ENCODE data around the gene PRTG. TPM values are rescaled to one million over a fixed set of nuclear protein-coding genes. Genes with fewer than 3 reads are reported as not detected.

The PRTG gene
- total RNA-seq, 4 donors from 2014 or later, result 1.8 to 6.8 (median 2.9) TPM

DNA sequence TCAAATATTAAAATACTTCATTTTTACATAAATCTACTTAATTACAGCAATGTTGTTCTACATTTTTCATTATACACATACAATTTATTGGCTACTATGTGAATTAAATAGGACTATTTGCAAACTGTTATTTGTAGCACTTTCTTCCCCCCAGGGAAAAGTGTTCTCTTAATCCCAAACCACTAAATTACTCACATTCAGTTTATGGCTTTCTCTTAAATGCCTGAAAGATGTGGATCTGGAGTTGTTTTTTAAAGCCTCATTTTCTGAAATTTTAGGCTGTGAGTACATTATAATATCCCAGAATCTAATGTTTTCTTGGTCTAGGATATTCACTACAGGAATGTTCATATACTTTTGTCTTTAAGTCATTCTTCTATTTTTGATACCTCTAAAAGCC is 32.7 kb downstream of the PRTG start:
- ATAC-seq (ENCODE audit: low FRiP score) (no peak), DNase-seq (ENCODE audit: low spot score) (no peak)
- TF ChIP-seq, protein P1, sequence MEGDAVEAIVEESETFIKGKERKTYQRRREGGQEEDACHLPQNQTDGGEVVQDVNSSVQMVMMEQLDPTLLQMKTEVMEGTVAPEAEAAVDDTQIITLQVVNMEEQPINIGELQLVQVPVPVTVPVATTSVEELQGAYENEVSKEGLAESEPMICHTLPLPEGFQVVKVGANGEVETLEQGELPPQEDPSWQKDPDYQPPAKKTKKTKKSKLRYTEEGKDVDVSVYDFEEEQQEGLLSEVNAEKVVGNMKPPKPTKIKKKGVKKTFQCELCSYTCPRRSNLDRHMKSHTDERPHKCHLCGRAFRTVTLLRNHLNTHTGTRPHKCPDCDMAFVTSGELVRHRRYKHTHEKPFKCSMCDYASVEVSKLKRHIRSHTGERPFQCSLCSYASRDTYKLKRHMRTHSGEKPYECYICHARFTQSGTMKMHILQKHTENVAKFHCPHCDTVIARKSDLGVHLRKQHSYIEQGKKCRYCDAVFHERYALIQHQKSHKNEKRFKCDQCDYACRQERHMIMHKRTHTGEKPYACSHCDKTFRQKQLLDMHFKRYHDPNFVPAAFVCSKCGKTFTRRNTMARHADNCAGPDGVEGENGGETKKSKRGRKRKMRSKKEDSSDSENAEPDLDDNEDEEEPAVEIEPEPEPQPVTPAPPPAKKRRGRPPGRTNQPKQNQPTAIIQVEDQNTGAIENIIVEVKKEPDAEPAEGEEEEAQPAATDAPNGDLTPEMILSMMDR (IDR thresholded peaks at IDR 0.05), result no peak

DNA sequence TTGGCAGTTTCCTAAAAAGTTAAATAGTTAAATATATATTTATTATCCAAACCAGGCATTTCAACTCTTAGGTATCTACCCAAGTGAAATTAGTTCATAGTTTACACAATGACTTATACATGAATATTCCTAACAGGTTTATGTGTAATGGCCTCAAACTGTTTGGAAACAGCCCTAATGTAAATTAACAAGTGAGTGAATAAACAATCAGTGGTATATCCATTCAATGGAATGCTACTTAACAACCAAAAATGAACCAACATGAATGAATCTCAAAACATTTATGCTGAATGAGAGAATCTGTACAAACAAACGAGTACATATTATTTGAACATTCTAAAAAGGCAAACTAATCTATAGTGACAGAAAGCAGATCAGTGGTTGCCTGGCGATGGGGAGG is 33.5 kb downstream of the PRTG start:
- ATAC-seq (ENCODE audit: low FRiP score), result no peak
- TF ChIP-seq, protein P1 (IDR thresholded peaks at IDR 0.05), result no peak
- no peak for DNase-seq (ENCODE audit: low spot score)

DNA sequence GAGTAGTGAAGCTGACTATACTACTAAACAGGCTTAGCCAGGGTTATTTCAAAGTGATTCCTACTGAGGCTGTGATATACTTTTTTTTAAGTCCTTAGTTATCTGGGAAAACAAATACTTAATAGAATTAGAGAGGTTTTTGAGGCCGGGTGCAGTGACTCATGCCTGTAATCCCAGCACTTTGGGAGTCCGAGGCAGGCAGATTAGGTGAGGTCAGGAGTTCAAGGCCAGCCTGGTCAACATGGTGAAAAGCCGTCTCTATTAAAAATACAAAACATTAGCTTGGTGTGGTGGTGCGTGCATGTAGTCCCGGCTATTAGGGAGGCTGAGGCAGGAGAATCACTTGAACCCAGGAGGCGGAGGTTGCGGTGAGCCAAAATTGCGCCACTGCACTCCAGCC is 34.2 kb downstream of the PRTG start:
- TF ChIP-seq, protein P1 (IDR thresholded peaks at IDR 0.05), result no peak
- DNase-seq (ENCODE audit: low spot score), result no peak
- no peak for ATAC-seq (ENCODE audit: low FRiP score)

DNA sequence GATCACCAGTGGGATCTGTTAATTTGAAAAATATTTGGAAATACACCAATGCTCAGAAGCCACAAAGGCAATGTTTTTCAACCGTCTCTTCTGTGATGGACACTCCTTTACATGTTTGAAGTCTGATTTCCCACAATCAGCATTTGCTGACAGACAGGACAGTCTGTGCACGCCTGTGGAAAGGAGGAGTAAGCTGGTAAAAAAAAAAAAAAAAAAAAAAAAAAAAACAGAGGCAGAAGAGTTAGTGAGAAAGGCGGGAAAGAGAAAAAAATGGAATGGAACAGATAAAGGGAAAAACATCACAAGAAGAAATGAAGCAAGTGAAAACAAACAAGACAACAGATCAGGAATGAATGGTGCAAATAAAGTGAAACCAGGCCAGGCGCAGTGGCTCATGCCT is 35.0 kb downstream of the PRTG start:
- ATAC-seq (ENCODE audit: low FRiP score) (no peak), DNase-seq (ENCODE audit: low spot score) (no peak)
- TF ChIP-seq, protein P1 (IDR thresholded peaks at IDR 0.05), result no peak

DNA sequence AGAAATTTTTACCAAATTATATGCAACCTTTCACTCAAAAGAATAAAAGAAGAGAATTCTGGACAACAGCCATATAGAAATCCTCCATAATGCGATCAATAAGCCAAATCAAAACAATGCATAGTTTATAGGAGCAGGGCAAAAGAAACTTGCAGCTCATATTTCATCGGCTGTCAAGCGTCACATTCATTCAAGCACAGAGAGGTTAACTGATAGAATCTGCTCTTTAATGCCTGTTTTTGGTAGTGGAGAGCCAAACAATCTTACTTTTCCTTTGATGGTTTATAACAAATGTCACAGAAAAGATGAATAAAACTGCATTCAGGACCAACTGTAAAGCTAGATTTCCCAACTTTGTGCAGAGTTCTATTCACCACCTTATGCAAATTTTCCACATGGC is 35.4 kb downstream of the PRTG start:
- no peak for DNase-seq (ENCODE audit: low spot score)
- TF ChIP-seq, protein P1 (IDR thresholded peaks at IDR 0.05), result no peak
- ATAC-seq (ENCODE audit: low FRiP score), result no peak

DNA sequence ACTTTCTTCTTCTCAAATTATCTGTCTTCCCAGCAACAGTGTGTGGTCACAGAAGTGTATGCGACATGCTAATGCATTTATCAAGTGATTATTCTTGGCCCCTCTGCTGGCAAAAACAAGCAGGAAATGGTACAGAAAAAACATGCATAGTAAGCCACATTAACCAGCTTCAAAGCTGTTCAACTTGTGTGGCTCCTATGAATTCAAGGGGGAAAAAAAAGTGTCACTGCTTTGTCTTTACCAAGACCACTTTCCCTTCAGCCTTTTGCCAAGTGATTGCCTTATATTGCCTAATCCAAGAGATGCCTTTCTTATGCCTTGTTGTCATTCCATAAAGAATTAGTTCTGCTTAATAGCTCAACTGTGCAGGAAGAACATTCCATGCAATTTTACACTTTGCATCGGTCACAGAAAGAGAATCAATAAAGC is 39.1 kb downstream of the PRTG start:
- no peak for DNase-seq (ENCODE audit: low spot score)
- ATAC-seq (ENCODE audit: low FRiP score), result no peak
- TF ChIP-seq, protein P1 (IDR thresholded peaks at IDR 0.05), result no peak

DNA sequence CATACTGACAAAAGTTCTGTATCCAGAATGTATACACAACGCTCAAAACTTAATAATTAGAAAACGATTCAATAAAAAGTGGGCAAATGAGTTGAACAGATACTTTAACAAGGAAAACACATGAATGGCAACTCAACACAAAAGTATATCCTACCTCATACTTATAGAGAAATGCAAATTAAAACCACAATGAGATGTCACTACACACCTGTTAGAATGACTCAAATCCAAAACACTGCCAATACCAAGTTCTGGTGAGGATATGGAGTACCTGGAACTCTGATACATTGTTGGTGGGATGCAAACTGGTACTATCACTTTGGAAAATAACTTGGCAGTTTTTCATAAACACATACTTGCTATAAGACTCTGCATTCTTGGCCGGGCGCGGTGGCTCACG is 42.1 kb downstream of the PRTG start:
- ATAC-seq (ENCODE audit: low FRiP score), result no peak
- TF ChIP-seq, protein P1 (IDR thresholded peaks at IDR 0.05), result no peak
- no peak for DNase-seq (ENCODE audit: low spot score)

Data from omental fat pad (tissue), 4 donors.